ENCODE measurements around the gene PDXP.

GRCh38 chr22:37628830-37629229, 29.7 kb upstream of the PDXP start:
- TF ChIP-seq, protein P1, sequence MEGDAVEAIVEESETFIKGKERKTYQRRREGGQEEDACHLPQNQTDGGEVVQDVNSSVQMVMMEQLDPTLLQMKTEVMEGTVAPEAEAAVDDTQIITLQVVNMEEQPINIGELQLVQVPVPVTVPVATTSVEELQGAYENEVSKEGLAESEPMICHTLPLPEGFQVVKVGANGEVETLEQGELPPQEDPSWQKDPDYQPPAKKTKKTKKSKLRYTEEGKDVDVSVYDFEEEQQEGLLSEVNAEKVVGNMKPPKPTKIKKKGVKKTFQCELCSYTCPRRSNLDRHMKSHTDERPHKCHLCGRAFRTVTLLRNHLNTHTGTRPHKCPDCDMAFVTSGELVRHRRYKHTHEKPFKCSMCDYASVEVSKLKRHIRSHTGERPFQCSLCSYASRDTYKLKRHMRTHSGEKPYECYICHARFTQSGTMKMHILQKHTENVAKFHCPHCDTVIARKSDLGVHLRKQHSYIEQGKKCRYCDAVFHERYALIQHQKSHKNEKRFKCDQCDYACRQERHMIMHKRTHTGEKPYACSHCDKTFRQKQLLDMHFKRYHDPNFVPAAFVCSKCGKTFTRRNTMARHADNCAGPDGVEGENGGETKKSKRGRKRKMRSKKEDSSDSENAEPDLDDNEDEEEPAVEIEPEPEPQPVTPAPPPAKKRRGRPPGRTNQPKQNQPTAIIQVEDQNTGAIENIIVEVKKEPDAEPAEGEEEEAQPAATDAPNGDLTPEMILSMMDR (conservative IDR thresholded peaks at IDR 0.05) = no peak
- TF ChIP-seq EZH2 (IDR thresholded peaks at IDR 0.05; ENCODE audit: low read depth) = no peak

Data from PC-9 (cell line).